Stimulated activated CD4-positive, alpha-beta T cell treated with anti-CD3 and anti-CD28 coated beads, Interleukin-1b, Interleukin-23, amount 100 ng/mL, for 48 hours (primary cell): ENCODE data around the gene ADD3.

Experiments used
- DNase-seq: peaks from one replicate; pipeline ENCODE4 v3.0.0-alpha.2; 2020

Gene ADD3

GRCh38 chr10:110006358-110007160, 1.2 kb upstream of the ADD3 start:
- DNase-seq: peak; percentile 15

DNA sequence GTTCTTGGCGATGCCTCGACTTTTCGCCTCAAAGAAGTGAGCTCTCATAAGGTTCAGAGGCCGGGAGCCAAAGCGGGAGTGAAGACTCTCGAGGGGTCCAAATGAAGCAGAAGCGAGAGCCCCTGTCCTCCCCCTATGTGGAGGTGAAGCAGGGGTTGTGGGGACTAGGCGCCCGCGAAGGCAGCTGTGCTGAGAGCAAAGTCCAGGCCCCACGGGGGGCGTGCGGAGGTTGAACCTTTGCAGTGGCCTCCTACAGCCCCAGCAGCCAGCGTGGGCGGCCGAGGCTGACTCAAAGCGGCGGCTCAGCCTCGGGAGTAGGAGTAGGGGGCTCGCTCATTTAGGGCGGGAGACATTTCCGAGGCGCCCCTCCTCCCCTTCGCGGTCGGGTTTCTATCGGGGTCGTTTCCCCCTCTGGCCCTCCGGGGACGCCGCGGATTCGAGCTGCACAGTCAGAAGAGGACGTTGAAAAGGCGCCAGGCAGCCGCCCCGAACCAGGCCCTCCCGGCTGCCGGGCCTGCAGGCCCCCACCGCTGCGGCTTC, 553 bp upstream of the ADD3 start:
- DNase-seq: peak; percentile 52

GRCh38 chr10:110008518-110009339, 945 bp downstream of the ADD3 start:
- DNase-seq: peak; percentile 44

DNA sequence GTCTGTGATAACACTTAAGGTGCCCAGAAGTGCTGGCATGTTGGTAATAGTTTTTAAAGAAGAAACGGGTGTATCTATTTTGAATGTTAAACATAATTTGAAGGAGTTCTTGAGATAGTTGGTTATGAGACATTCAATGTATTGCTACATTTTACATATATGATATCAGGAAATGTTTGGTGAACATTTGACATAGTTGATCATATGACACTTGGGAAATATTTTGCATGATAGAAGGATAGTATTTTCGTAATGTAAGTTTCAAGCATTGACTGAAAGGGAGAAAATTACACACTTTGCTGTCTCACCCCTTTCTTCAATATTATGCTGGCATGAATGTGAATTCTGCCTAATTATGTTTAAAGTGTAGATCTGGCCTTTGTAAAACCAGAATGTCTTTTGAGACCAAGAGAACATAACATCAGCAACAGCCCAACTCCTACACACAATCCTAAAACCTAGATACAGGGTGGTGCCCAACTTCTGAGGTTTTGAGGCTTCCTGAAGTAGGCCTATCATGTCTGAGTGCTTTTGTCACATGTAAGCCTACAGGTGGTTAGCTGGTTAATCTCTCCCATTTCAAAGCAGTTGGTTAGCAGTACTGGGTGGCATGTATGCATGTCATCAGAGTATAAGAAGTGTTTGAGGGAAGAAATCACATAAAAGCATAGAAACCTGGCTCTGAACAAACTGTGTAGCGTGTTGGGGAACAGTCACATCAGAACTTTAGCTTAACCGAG, 2.1 kb downstream of the ADD3 start:
- peak; percentile 57 for DNase-seq

DNA sequence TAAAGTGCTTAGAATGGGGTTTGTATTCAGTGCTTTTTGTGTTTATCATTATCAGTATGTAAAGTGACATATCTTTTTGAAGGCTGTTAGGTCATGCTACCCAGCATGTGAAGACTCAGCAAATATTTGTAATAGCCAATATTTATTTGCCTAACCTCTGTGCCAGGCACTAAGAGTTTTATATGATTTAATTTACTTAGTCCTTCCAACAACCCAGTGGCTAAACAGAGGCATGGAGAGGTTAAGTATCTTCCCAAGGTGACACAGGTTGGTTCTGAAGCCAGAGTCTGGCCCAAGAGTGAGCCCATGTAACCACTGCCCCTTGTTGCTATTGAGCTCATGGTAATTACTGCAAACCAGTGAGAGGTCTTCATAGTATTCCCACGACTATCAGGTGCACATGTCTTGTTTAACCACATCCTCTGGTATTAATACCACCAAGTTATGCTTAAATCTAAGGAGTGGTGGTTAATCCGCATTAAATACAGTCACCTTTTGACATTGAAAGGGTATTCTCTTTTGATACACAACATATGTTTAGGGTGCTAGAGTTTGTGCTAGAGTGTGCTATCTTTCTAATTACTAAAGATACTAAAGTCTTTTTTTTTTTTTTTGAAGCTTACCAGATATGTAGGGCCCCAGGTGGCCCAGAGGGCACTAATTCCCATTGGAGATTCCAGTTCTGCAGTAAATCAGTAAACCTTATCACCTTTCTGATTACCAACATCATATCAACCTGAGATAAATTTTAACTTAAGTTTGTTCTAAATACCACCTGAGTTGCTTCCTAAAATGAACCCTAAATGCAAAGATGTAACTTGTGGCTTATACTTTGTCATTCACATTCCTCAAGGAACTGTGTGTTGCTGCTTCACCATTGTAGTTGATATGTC, 2.9 kb downstream of the ADD3 start:
- no peak for DNase-seq

- DNase-seq: no peak
Observed at GRCh38 chr10:110011681-110012080, 3.9 kb downstream of the ADD3 start.

- DNase-seq: peak; percentile 16
Observed at GRCh38 chr10:110013630-110014293, 6.0 kb downstream of the ADD3 start.

DNA sequence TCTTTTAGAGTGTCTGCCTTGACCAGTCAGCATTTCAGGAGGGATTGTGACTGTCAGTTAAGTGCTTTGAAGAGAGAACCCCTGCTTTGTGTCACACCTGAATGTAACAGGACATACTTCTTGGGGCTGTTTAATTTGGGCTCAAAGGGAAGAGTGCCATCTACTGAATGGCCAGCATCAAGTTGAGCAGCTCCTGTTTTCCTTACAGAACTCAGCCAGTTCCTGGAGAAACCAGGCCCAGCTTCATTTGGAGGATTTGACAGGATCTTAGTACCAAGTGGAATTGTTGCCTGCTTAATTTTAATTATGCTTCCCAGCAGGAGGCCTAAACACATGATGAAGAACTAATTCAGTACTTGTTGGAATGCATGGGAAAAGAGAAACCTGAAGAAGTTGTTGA, 8.3 kb downstream of the ADD3 start:
- no peak for DNase-seq

DNA sequence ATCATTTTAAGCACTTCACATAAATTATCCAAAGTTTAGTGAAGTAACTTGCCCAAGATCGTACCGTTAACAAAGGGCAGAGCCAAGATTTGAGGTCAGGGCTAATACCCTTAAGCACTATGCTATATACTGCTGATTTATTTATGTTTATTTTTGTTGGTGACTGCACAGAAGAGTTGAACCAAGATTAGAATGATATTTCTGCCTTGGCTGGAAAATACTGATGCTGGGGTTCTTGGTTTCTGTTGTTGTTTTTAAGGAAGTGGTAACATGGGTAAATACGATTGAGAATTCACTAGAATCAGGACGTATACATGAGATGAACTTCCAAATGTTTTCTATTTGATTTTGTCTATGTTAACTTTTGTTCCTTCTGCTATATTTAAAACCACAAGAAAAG, 9.3 kb downstream of the ADD3 start:
- no peak for DNase-seq

DNA sequence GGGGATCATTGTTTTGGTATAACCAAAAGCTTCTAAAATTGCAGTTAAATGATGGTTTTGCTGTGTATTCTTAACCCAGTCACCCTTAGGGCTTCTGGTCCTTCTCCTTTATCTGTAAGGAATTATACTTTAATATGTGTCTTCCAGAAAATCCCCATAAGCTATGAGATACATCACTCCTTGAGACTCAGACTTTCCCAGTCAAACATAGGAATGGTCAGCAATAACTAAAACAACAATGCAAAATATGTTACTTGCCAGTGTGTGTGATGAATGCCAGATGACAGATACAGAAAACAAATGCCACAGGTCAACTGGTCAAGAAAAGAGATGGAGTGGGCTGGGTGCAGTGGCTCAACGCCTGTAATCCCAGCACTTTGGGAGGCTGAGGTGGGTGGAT, 10.1 kb downstream of the ADD3 start:
- DNase-seq: no peak

DNA sequence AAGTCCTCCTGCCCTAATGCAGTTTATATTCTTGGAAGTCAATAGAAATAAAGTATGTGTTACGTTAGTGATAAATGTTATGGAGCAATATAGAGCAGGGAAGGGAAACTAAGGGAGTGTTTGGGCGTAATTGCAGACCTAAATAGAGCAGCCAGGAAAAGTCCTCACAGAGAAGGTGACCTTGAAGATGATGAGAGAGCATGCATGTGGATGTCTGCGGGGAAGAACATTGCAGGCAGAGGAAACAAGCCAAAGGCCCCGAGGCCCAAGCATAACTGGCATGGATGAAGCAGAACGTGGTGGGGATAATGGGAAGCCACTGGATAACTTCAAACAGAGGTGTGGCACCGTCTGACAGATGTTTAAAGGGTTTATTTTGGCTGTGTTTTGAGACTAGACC, 12.5 kb downstream of the ADD3 start:
- no peak for DNase-seq

DNA sequence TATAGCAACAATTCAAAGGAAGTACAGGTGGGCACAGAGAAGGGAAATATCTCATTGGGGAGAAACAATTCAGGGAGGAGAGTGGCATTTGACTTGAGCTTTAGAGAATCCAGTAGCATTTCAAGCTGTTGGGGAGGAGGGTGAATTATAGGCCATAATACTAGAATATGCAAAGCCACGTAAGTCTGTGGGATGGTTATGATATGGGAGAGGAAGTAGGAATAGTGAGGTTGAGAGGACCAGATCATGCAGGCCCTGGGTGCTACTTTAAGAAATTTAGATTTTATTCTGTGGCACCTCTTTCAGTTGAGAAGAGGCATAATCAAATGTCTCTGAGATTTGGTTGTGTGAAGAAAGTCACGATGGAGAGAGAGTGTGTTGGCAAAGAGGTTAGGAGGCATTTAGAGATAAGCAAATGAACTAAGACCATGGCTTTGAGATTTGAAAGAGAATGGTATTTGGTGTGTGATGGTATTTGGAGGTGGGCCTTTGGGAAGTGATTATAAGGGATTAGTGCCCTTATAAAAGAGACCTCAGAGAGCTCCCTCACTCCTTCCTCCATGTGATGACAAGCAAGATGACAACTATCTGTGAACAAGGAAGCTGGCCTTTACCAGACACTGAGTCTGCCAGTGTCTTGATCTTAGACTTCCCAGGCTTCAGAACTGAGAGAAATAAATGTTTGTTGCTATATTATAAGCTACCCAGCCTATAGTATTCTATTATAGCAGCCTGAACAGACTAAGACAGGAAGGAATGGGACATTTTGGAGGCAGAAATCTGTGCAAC, 15.1 kb downstream of the ADD3 start:
- no peak for DNase-seq

GRCh38 chr10:110023785-110024465, 16.1 kb downstream of the ADD3 start:
- no peak for DNase-seq

- no peak for DNase-seq
Observed at GRCh38 chr10:110029450-110029849, 21.7 kb downstream of the ADD3 start.

- no peak for DNase-seq
Observed at GRCh38 chr10:110032801-110033700, 25.3 kb downstream of the ADD3 start.

DNA sequence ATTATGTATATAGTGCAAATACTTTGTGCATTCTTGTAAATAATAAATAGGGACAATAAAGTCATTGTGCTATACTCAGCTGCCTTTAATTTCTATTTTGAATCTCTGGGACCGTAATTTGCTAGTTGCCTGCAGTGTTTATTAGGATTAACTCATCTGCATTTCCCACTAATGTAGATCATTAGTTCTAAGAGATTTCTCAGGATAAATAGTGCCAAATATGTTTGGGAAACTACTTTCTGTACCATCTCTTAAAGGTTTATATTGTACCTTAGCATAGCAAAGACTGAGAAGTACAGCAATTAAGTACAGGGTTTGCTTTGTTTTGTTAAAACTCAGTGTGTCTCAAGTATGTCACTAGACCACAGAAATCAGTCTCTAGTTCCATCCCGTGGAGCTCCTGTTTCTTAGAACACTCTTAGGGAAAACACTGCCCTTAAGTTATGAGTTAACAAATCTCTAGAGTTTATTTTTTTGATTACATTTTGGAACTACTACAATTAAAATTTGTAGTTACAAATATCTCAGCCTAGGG, 26.0 kb downstream of the ADD3 start:
- DNase-seq: no peak

- DNase-seq: no peak
Observed at GRCh38 chr10:110034596-110034995, 26.8 kb downstream of the ADD3 start.

DNA sequence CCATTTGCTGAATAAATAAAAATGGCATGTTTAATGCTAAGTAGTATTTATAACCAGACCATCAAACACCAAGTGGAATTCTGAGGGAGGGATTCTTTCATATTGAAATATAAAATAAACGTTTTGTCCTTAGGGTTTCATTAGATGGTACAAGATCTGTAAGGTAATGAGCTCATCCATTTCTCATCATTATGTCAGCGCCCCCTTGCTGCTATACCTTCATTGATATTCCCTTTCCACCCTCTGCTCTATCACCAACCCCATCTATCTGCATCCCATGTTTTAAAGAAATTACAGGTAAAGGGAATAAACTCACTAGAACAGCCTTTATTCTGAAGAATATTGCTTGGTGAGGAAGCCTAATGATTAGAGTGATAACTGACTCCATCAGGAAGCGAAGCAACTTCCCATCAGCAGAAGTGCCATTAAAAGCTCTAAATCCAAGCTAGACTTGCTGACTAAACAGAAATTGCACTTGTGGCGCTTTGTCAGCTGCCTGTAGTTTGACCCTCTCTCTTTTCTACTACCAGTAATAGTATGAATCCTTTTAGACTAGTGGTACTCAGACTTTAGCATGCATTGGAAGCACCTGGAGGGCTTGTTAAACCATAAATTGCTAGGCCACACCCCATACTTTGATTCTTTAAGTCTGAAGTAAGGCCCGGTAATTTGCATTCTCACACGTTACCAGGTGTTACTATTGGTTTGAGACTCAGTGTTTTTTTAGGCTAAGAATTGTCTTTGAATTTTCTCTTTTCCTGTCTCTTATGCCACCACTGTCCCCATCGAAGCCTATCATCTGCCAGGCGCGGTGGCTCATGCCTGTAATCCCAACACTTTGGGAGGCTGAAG, 27.5 kb downstream of the ADD3 start:
- peak; percentile 25 for DNase-seq
